Effector memory CD4-positive, alpha-beta T cell (primary cell): ENCODE measurements around the gene PLEKHM1.
A peak's percentile ranks its signal among the peaks of the same experiment; 100 is the strongest.

ENCODE experiments used
- DNase-seq, 3 donors: peaks; one replicate each; pipeline ENCODE4 v3.0.0-alpha.2; 2020
- H3K27ac ChIP-seq: 2 replicates; pipeline ENCODE4 v1.7.0; 2013; ENCODE audit warnings: mild to moderate bottlenecking, low read length, moderate library complexity; ENCODE audit not compliant: insufficient read depth, poor library complexity, severe bottlenecking
- H3K27me3 ChIP-seq: replicated peaks from 2 replicates; pipeline ENCODE4 v1.7.0; 2013; ENCODE audit warnings: mild to moderate bottlenecking, low read length; ENCODE audit not compliant: insufficient read depth, control insufficient read depth, poor library complexity, severe bottlenecking
- H3K36me3 ChIP-seq: 2 replicates; pipeline ENCODE4 v1.7.0; 2013; ENCODE audit warnings: mild to moderate bottlenecking, low read length, moderate library complexity; ENCODE audit not compliant: control insufficient read depth, insufficient read depth
- H3K4me1 ChIP-seq: 2 replicates; pipeline ENCODE4 v1.7.0; 2013; ENCODE audit warnings: low read length, mild to moderate bottlenecking; ENCODE audit not compliant: control insufficient read depth, insufficient read depth, poor library complexity, severe bottlenecking
- H3K4me3 ChIP-seq: 2 replicates; pipeline ENCODE4 v1.7.0; 2013; ENCODE audit warnings: low read length, low read depth, mild to moderate bottlenecking; ENCODE audit not compliant: insufficient read depth, poor library complexity, severe bottlenecking
- H3K9me3 ChIP-seq: 2 replicates; pipeline ENCODE4 v1.7.0; 2013; ENCODE audit warnings: mild to moderate bottlenecking, low read length, moderate library complexity; ENCODE audit not compliant: control insufficient read depth

Gene PLEKHM1

DNA sequence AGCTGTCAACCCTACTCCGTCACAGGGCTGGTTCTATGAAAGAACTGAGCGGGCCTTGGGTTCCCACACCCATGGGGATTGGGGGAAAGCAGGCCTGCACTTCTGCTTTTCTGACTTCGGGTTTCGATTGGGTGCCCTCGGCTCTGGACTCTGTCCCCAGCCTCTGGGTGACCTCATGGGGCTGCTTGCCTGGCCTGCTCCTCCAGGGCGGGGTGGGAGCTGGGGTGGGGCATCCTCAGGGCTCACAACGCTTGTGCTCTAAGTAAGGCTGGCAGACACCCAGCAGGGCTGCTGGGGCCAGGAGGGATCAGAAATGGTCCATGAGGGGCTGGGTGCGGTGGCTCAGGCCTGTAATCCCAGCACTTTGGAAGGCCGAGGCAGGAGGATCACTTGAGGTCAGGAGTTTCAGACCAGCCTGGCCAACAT lies 77.0 kb downstream of the PLEKHM1 start:
- DNase-seq: no peak
- peaks cover 17% of the 10 kb centered on the region for H3K4me1 ChIP-seq
- no peaks in the 10 kb centered on the region for H3K27me3 ChIP-seq
- H3K4me3 ChIP-seq: no peak overlapping the region
- no peaks in the 10 kb centered on the region for H3K9me3 ChIP-seq
- H3K36me3 ChIP-seq: no peaks in the 10 kb centered on the region
- no peak overlapping the region for H3K27ac ChIP-seq

DNA sequence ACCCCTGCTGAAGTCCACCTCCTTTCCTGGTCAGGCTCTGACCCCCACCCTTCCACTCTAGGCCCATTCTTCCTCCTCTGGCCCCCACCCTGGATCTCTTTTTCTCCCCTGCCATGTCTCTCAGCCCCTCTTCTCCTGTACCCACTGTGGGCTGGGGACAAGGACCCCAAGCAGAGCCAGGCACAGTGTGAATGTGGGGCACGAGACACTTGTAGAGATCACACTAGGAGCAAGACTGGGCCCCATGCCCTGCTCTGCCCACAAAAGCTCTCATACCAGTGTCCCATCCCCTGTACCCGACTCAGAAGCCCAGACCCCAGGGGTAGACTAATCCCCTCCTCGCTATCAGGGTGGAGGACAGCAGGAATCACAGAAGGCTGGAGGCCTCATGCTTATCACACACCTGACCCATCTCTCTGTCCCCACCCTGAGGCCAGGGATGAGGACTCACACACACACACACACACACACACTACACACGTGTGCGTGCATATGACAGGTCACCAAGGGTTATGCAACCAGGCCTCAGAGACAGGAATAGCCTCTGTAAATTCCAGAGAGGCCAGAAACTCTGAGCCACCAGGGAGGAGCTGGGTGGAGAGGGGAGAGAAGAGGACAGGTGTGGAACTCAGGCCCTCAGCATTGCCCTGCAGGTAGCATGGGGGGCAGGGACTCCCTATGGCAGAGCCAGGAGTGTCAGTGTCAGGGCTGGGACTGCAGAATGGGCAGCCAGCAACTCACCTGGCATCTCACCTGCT lies 79.0 kb downstream of the PLEKHM1 start:
- no peak for DNase-seq
- Histone ChIP-seq H3K36me3 (no peaks in the 10 kb centered on the region), H3K27ac (peak overlapping the region; percentile 90), H3K4me1 (peaks cover 23% of the 10 kb centered on the region), H3K4me3 (peak overlapping the region; percentile 90), H3K9me3 (no peaks in the 10 kb centered on the region), H3K27me3 (no peaks in the 10 kb centered on the region)

DNA sequence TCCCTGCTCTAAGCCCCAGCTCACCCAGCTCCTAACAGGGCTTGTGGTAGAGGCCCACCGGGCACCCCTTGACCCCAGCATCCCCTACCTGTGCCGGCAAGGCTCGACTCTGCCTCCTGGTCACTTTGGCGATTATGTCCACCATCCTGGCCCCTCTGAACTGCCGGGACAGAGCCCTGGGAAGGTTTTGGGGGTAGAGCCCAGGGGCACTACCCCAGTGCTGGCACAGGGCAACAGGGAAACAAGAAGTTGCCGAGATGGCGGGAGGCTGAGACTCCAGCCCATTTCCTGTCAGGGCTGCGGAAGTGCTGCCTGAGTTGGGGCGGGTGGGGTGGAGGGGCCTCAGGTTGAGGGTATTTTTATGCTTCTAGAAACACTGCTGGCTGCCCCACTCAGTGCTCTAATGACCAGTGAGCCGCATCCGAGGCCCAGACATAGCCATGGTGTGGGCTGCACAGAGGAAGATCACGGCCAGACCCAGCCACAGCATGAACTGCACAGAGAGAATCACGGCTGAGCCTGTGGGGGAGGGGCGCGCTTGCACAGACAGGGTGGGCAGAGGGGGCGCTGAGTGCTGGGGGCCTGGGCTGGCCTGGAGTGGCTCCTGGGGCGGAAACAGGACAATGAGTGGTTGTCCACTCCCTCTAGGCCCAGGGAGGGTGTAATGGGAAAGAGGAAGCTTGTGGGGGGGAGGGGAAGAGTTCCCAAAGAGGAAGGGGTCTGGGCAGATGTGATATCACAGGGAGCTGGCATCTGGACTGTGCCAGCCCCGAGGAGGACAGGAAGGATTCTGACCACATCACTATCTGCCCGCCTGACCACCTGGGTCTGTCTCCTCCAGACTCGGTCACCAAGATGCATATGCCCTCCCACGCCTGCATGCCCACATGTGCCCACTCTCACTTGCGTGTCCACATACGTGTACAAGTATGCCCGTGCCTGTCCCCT lies 80.1 kb downstream of the PLEKHM1 start:
- Histone ChIP-seq H3K9me3 (no peaks in the 10 kb centered on the region), H3K27me3 (no peaks in the 10 kb centered on the region), H3K36me3 (peaks cover 4% of the 10 kb centered on the region), H3K27ac (peak overlapping the region; percentile 90), H3K4me1 (peaks cover 23% of the 10 kb centered on the region), H3K4me3 (peak overlapping the region; percentile 90)
- peak in 2 of 3 donors; percentile 32 to 39 for DNase-seq

DNA sequence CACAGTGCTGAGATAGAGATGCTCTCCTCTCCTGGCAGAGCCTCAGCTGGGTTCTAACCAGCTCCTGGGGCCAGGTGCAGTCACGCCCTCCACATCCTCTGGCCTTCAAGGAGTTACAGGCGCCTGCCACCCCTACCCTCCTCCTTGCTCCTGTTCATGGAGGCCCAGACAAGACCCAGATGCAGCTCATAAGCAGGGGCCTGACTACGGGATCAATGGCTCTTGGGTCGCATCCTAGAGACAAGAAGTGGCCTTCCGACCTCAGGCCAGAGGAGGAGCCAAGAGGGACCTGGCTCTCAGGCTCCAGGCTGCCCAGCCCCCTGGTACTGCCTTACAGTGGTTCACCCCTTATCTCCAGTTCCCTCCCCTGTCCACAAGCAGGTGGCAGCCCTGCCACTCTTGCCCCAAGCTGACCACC lies 80.9 kb downstream of the PLEKHM1 start:
- H3K27me3 ChIP-seq: no peaks in the 10 kb centered on the region
- H3K4me1 ChIP-seq: peaks cover 23% of the 10 kb centered on the region
- no peaks in the 10 kb centered on the region for H3K9me3 ChIP-seq
- no peak for DNase-seq
- H3K36me3 ChIP-seq: peaks cover 10% of the 10 kb centered on the region
- H3K4me3 ChIP-seq: peak overlapping the region; percentile 90
- H3K27ac ChIP-seq: peak overlapping the region; percentile 90

DNA sequence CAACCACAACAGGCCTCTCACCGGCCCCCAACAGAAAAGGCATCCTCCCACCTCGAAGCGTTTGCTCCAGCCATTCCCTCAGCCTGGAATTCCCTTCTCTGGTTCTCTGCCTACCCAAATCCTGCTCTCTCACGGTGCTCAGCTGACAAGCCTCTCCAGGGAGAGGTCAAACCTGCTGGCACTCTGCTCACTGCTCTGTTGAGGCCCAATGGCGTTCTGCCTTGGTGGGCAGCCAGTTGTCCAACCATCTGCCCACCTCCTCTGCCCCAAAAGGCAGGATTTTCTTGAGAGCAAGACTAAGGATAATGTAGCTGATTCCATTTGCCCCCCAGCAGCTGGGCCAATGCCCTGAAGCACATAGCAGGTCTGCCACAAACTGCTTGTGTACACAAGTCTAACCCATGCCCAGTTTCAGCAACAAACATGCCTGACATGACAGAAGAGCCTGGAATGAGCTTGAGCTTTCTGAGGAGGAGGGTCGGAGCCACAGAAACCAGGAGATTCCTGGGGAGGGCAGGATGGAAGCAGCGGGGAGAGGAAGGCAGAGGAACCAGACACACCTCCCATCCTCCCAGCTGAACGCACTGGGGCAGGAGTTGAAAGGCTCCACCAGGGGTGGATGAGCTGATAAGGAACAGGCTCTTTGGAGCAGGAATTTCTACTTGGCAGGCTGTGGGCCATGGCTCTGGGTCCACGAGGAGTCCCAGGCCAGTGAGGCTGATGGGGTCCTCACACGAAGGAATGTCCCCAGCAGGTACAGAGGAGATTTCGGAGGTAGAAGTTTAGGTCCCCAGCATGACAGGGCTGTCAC lies 81.7 kb downstream of the PLEKHM1 start:
- DNase-seq: no peak
- Histone ChIP-seq H3K27me3 (no peaks in the 10 kb centered on the region), H3K36me3 (peaks cover 18% of the 10 kb centered on the region), H3K4me3 (peak overlapping the region; percentile 90), H3K27ac (peak overlapping the region; percentile 90), H3K4me1 (peaks cover 23% of the 10 kb centered on the region), H3K9me3 (no peaks in the 10 kb centered on the region)

DNA sequence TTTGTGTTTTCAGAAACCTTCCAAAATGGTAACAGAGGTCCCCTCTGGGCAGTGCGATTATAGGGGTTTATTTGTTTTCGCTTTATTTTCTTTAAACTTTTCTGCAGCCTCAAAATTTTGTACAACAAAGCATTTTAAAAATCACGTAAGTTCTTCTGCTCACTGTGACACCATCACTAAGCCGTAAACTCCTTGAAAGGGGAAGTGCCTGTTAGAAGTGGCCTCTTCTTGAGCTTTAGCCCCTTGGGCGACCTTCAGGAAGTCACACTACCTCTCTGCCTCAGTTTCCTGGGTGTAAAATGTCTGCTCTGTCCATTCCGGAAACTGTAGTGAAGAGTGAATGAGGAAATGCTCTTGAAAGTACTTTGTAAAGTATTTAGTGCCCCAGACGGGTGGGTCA lies 84.4 kb downstream of the PLEKHM1 start:
- Histone ChIP-seq H3K4me1 (peaks cover 21% of the 10 kb centered on the region), H3K27ac (no peak overlapping the region), H3K9me3 (no peaks in the 10 kb centered on the region), H3K36me3 (peaks cover 45% of the 10 kb centered on the region), H3K4me3 (no peak overlapping the region), H3K27me3 (no peaks in the 10 kb centered on the region)
- DNase-seq: no peak

DNA sequence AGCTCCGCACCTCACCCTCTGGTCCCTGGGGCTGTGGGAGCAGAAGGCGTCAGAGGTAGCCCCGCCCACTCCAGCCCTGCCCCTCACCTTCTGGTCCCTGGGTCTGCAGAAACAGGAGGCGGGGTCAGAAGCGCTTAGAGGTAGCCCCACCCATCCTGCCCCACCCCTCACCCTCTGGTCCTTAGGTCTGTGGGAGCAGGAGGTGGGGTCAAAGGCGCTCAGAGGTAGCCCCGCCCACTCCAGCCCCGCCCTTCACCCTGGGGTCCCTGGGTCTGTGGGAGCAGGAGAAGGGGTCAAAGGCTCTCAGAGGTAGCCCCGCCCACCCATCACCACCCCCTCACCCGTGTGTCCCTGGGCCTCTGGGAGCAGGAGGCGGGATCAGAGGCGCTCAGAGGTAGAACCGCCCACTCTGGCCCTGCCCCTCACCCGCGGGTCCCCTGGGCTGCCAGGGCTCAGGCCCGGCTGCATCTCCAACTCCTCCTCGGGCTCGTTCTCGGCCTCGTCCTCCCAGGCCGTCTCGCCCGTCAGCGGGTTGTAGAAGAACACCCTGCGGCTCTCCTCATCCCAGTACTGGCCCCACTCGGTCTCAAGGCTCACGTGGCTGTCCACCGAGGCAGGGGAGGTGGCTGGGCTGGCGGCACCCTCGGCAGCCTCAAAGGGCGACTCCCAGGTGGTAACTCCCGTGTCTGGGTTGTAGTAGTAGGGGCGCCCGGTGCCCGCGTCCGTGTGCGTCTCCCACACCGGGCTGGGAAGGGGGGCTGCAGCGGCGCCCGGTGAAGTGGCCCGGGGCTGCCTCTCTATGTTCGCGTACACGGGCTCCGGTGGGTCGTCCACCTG lies 85.1 kb downstream of the PLEKHM1 start:
- Histone ChIP-seq H3K4me3 (no peak overlapping the region), H3K27me3 (no peaks in the 10 kb centered on the region), H3K9me3 (no peaks in the 10 kb centered on the region), H3K27ac (no peak overlapping the region), H3K36me3 (peaks cover 52% of the 10 kb centered on the region), H3K4me1 (peaks cover 15% of the 10 kb centered on the region)
- DNase-seq: no peak

DNA sequence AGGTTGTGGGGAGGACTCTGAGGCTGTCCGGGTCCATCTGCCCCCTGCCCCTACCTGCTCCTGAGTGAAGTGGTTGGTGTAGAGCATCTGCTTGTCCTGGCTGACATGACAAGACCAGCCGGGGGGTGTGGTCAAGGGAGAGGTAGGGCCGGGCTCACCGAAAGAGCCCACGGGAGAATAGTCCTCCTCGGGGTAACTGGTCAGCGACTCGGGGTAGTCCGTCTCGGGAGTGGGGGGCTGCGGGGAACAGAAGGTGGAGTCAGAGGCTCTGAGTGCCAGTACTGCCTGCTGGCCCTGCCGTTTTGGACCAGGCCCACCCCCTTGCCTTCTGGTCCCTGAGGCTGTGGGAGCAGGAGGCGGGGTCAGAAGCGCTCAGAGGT lies 85.7 kb downstream of the PLEKHM1 start:
- Histone ChIP-seq H3K27me3 (no peaks in the 10 kb centered on the region), H3K9me3 (no peaks in the 10 kb centered on the region), H3K36me3 (peaks cover 58% of the 10 kb centered on the region), H3K4me3 (no peak overlapping the region), H3K27ac (no peak overlapping the region), H3K4me1 (peaks cover 14% of the 10 kb centered on the region)
- DNase-seq: no peak

DNA sequence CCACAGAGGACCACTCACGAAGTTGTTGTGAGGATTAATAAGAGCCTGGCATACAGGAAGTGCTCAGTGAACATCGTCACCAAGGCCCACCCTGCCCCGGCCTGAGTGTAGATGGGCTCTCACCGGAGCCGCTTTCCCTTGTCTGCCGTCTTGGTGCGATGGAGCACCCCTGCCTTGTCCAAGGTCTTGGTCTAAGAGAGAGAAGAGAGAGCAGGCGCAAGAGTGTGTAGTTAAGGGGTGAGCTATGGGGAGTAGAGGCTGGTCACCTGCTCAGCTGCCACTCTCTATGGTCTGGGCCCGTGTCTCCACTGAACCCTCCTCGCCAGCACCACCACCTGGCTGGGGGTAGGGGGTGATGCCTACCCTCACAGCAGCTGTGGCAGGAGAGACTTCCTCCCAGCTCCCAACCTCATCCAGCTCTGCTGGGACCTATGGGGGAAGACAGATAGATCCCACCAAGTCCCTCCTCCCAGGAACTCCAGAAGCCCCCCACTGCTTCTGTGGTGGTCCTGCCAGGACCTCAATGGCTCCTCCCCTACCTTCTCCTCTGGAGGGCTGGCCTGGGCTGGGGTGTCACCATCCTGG lies 86.5 kb downstream of the PLEKHM1 start:
- H3K4me1 ChIP-seq: peaks cover 11% of the 10 kb centered on the region
- DNase-seq: no peak
- no peak overlapping the region for H3K27ac ChIP-seq
- H3K4me3 ChIP-seq: no peak overlapping the region
- peaks cover 66% of the 10 kb centered on the region for H3K36me3 ChIP-seq
- H3K27me3 ChIP-seq: no peaks in the 10 kb centered on the region
- H3K9me3 ChIP-seq: no peaks in the 10 kb centered on the region
